HG03521 (cell line): ENCODE data around the gene XYLT1.

Source experiments
- ATAC-seq: cut with Tn5 transposase; IDR thresholded peaks from one replicate; pipeline ENCODE4 v1.9.1; 2021; ENCODE audit warnings: mild to moderate bottlenecking, moderate library complexity; ENCODE audit not compliant: unreplicated experiment

Gene XYLT1

GRCh38 chr16:17269439-17269838 is 201.3 kb downstream of the XYLT1 start:
- no peak for ATAC-seq

GRCh38 chr16:17266608-17267313 is 204.0 kb downstream of the XYLT1 start:
- no peak for ATAC-seq

DNA sequence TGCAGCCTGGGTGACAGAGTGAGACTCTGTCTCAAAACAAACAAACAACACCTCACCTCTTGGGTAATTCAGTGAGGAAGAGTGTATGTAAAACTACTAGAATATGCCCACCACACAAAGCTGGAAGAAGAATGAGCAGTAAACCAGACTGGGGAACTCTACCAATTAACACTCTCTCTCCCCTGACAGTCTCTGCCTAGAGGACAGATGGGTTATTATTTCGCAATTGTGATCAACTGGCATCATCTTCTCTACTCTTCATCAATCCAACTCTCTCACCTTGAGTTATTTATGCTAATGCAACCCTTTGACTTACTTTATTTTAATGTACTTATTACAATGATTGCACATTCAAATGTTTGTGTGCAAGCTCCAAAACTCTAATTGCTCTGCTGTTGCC is 205.6 kb downstream of the XYLT1 start:
- ATAC-seq, result no peak

DNA sequence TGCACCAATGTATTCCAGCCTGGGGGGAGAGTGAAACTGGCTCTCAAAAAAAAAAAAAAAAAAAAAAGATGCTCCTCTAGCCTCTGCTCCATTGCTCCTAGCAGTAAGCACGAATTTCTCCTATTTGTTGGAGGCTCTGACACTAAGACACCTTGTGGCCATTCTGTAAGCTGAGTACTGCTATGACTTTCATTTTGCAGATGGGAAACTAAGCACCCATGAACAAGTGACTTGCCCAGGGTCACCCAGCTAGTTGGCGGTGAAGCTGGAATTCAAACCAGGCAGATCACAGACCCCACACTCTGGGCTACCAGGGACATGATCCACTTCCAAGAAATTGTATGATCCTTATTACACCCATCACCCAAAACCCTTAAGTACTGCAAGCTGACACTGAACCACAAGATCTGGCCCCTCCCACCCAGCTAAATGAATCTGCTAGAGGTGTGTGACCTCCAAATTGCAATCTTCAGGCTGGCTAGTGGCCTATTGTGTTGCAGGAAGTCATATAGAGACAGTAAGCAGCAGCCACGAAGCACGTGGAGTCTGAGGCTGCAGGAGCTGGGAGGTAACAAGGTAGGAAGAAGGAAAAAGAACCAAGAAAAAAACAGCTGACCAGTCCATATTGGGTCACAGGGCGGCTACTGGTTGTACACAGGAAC is 209.4 kb downstream of the XYLT1 start:
- no peak for ATAC-seq

- no peak for ATAC-seq
These were observed 210.4 kb downstream of the XYLT1 start for GRCh38 chr16:17260276-17260849.

- ATAC-seq, result no peak
These were observed 210.9 kb downstream of the XYLT1 start for GRCh38 chr16:17259751-17260270.

- ATAC-seq, result peak; percentile 79
These were observed 211.7 kb downstream of the XYLT1 start for GRCh38 chr16:17258848-17259713.

DNA sequence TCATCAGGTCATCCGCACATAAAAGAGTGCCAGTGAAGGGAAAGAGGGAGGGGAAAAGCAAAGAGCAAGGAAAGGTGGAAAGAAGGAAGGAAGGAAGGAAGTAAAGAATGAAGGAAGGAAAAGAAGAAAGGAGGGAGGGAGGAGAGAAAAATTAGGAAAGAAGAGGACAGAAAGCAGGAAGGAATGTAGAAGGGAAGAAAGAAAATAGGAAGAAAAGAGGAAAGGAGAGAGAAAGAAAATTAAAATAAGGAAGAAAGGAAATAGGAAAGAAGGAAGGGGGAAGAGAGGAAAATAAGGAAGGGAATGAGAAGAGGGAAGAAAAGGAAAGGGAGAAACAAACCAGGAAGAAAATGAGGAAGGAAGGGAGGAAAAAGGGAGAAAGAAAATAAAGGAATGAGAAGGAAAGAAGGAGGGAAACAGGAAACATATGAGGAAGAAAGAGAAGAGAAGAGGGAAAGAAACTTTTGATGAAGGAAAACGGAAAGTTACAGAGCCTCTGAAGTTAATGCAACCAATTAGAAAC is 212.6 kb downstream of the XYLT1 start:
- ATAC-seq, result no peak

- ATAC-seq, result no peak
These were observed 213.2 kb downstream of the XYLT1 start for GRCh38 chr16:17257426-17258023.

- ATAC-seq, result no peak
These were observed 218.1 kb downstream of the XYLT1 start for GRCh38 chr16:17252701-17253100.

DNA sequence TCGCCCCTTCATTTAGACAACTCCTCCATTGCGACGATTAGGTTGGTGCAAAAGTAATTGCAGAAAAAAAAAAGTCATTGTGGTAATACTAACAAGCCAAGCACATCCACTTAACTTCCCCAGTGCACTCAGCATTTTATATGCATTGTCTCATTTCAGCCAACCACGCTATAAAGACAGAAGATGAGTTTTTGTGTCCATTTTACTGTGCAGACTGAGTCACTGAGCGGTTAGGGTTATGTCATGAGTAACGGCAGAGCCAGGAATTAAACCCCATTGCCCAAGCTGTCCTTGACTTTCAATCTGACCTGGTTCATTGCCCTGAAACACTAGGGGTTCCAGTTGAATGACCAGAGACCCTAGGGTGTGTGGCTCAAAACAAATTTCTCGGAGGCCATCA is 218.7 kb downstream of the XYLT1 start:
- ATAC-seq, result no peak

- ATAC-seq, result no peak
These were observed 219.3 kb downstream of the XYLT1 start for GRCh38 chr16:17251496-17251895.

- ATAC-seq, result no peak
These were observed 223.6 kb downstream of the XYLT1 start for GRCh38 chr16:17246974-17247732.

GRCh38 chr16:17246268-17246885 is 224.4 kb downstream of the XYLT1 start:
- no peak for ATAC-seq

- ATAC-seq, result no peak
These were observed 225.0 kb downstream of the XYLT1 start for GRCh38 chr16:17245776-17246175.

DNA sequence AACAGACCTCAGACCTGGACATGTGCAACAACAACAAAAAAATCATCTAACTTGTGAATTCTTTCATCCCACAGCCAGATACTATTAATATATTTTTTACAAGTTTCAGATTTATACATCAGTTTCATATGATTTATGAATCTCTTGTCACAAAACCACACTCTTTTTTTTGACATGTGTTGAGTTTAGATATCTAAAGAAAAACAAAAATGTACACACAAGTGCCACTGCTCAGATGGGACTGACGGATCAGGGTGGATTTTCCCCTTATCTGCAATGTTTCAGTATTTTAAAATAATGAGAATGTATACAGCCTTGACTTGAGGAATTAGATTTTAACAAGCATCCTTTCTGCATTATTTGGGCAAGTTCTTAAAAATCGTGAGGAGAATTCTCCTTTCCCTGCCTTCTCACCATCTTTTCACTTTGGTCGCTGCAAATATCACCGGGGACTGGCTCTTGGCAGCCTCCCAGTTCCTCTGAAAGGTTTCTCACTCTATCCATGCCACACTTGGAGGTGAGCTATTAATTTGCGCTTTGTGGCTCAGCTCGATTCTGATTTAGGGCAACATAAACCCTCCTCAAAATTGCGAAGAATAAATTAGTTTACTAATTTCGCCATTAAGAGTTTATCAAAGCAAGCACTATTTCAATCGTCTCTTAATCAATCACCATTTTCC is 225.7 kb downstream of the XYLT1 start:
- no peak for ATAC-seq

DNA sequence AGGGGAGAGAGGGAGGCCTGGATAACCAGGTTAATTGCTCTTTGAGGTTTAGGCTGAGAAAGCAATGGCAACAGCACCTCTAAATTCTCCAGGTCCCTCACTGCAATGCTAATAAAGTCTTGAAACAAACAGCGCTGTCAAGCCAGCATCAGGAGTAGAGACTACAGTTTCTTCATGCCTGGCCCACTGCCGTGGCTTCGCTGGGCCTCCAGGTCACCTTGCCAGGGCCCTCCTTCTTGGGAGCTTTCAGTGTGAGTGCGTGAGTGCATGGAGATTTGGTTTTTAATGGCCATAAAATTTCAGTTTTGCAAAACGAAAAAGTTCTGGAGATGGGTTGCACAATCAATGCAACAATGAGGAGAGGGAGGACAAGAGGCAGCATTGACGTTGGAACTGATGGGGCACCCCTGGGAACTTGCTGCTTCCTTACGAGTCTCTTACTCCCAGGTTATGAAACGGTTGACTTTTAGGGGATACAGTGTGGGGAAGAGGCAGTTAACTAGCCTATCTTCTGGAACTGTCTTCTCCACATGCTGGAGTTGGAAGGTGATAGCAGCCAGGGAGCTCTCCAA is 229.4 kb downstream of the XYLT1 start:
- ATAC-seq, result no peak

DNA sequence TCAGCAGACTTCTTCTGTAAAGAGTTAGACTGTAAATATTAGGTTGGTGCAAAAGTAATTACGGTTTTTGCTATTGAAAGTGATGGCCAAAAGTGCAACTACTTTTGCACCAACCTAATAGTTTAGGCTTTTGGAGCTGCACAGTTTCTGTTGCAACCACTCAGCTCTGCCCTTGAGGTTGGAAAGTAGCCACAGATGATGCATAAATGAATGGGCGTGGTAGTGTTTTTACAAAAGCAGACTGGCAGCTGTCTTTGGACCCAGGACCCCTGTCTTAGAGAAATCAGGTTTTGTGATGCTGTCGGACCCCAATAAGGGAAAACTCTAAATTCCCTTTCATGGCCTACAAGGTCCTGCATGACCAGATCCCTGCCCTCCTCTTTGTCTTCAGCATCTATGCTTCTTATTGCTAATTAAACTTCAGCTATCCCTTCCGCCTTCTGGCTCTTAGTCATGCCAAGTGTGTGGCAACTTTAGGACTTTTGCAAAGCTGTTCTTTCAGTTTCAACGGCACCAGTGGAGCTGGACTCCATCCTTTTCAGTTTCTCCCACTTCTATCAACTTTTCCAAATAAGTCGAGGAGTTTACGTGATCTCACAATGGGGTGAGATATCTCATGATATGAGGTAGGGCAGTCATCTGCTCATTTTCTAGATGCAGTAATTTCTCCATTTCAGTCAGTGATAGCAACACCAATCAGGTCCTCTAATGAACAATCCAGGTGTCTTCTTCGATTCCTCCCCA is 232.3 kb downstream of the XYLT1 start:
- ATAC-seq, result no peak
